GM21723 (cell line): ENCODE data around the gene GLDC.
"Not testable (repeated sequence)": the region's sequence is repeated elsewhere in the genome, so short reads cannot be mapped to it uniquely, and the experiment has no call there.

Experiments
- ATAC-seq: cut with Tn5 transposase; IDR thresholded peaks from one replicate; pipeline ENCODE4 v1.9.1; 2021; ENCODE audit warnings: mild to moderate bottlenecking, moderate library complexity; ENCODE audit not compliant: unreplicated experiment

GLDC gene

DNA sequence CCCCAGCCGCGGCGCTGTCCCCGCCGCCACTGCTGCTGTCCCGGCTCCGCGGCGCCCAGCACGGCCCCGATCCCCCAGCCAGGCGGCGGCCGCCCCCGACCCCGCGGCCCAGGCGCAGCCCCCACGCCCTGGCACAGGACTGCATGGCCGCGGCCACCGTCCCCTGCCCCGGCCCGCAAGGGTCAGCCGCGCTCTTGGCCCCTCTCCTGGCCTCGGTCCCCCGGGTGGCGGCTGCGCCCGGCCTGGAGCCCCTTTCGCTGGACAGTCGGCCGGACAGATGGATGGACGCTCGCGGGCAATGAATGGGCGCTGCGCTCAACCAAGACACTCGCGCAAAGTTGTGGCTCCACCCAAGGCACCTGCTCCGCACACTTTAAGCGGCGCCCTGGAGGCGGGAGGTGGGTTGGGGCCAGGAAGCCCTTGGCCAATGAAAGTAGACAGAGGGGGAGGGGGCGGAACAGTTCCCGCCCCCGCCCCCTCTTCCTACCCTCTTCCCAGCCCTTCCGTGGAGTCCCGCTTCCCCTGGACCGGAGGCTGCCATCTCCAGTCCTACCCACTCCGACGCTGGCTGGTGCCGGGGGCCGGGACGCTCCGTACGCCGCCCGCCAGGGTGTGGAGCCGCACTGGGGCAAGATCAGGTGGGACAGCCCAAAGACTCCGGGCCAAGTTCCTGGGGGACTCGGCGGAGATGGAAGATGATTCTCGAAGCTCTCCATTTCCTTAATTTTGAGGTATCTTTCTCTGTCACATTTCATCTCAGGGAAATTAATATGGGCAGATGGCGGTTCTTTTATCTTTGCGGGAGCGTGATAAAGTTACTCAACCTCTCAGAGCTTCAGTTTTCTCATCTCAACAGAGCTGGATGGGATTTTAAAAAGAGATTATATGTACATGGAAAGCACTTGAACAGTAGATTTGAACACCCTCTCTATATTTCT lies at the start of gene GLDC:
Gene GLDC (minus strand): TSS at position 375 of the 938 bp plus-strand sequence. CDS start 230 bp downstream, at position 145.
- ATAC-seq = peak; percentile 97

DNA sequence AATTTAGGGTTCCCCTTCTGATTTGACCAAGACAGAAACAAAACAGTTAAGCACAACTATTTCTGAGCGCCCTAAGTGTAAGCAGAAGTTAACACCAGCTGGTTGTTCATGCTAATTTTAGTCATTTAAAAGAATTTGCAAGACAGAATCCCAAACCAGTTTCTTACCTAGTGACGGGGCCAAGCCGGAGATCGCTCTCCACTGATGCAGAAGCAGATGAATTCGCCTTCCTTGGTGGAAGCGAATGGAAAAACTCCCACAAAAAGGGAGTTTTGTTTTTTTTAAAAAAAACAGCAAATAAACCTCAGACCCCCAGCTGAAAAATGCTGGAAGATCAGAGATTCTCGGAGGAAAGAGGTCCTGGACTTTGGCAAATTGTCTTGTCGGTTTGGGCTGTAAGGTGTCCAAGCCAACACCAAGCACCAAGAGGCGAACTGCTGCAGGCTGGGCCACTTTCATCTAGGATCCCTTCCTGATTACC lies 47.4 kb upstream of the GLDC start:
- ATAC-seq = peak; percentile 45

DNA sequence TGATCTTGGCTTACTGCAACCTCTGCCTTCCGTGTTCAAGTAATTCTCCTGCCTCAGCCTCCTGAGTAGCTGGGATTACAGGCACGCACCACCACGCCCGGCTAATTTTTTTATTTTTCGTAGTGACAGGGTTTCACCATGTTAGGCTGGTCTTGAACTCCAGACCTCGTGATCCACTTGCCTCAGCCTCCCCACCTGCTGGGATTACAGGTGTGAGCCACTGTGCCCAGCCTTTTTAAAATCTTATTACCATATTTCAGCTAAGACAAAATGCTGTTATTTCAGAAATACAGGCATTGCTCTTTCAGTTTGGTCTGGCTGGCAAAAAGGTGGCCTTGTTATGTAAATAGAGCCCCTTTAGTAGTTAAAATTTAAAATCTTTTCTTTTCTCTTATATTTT lies 46.9 kb upstream of the GLDC start:
- no peak for ATAC-seq

DNA sequence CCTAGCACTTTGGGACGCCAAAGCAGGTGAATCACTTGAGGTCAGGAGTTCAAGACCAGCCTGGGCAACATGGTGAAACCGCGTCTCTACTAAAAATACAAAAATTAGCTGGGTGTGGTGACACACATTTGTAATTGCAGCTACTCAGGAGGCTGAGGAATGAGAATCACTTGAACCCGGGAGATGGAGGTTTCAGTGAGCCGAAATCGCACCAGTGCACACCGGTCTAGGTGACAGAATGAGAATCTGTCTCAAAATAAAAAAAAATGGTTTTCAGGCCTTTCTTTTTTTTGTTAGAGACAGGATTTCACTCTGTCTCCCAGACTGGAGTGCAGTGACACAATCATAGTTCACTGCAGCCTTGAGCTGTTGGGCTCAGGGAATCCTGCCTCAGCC lies 45.1 kb upstream of the GLDC start:
- ATAC-seq = not testable (repeated sequence)

DNA sequence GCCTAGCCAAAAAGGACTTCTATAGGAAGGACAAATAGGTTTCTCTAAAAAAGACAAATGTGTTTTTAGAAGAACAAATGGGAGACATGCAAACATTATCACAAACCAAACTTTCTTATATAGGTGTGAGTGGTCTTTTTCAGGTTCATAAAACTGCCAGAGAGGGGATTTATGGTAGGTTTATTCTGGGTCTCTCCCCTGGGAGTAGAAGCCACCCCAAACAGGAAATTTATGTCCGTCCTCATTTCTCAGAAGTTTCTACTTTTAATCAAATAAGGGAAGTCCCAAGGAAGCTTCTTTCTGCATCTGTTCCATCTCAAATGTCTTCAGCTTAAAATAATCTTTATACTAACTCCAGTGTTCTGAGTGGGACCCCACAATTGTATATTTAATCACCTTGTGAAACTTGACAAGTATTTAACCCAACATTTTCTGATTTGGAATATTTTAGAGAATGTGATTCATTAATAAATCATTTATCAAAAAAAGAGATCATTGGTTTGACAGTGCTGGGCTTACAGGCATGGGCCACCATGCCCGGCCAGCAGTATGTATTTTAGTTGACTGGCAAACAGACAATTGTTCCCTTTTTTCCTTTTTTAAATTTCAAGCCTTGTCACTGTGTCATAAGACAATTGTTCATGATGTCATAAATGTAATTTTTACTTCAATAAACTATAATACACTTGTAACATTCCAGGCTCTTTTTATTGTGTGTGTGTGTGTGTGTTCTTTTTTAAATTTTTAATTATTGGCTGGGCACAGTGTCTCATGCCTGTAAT lies 44.6 kb upstream of the GLDC start:
- peak; percentile 38 for ATAC-seq

DNA sequence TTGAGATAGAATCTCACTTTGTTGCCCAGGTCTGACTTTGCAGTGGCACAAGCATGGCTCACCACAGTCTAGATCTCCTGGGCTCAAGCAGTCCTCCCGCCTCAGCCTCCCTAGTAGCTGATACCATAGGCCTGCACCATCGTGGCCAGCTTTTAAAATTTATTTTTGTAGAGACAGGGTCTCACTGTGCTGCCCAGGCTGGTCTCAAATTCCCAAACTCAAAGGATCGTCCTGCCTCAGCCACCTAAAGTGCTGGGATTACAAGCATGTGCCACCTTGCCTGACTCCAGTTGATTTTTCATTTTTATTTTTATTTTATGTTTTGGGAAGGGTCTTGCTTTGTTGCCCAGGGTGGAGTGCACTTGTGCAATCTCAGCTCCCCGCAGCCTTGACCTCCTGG lies 41.7 kb upstream of the GLDC start:
- ATAC-seq = no peak

DNA sequence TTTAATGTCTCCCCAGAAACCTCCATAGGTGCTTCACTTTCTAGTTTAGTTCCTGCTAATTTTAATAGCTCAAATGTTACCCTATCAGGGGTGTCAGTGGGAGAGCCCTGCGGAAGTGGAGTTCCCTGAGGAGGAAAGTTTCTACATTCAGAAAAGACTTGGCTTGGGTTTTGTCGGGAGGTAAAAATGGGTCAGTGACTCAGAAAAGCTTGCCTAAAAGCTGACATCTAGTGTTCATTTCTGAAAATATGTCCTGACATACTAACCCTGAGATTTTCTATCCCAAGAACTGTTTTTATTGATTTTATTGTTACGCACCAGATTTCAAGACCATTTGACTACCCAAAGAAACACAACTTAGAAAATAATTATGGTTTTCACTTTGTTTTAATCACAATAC lies 40.9 kb upstream of the GLDC start:
- no peak for ATAC-seq

DNA sequence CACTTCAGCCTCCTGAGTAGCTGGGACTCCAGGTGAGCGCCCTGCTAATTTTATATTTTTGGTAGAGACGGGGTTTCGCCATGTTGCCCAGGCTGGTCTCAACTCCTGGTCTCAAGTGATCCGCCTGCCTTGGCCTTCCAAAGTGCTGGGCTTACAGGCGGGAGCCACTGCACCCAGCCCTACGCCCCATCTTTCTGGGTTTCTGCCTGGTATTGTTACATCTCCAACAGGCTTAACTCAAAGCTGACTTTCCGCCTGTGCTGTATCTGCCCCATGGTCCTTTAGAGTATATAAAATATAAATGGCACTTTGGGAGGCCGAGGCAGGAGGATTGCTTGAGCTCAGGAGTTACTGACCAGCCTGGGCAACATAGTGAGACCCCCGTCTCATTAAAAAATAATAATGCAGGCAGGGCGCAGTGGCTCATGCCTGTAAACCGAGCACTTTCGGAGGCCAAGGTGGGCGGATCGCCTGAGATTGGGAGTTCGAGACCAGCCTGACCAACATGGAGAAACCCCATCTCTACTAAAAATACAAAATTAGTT lies 36.5 kb upstream of the GLDC start:
- ATAC-seq = no peak

DNA sequence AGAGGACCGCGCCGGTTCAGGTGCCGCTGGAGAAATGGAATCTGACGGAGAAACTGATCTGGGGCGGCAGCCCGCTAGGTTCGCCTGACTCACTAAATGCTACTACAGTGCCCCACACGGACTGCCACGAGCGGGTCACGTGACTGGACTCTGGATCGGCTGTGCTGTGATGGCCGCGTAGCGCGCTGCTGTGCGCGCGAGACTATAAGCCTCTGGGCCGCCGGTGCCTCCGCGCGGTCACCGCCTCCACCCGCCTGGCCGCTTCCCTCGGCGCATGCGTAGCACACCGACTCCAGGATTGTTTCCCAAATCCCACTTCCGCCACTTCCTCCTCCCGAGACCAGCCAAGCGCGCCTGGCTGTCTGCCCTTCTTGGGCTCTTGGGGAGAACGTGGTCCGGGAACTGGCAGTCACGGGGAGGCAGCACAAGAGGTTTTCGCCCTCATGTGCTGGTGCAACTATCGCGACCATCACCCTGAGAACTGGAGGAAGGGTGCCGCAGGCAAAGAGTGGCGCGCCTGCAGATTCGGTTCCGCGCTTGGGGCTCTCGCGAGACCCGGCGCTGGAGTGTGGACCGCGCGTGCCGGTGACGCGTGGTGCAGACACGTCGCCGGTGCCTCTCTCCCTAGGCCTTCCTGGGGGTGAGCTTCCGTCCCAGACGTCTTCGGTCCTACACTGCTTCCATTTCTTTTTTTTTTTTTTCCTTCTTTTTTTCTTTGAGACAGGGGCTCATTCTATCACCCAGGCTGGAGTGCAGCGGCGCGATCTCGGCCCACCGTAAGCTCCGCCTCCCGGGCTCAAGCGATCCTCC lies 35.8 kb upstream of the GLDC start:
- peak; percentile 67 for ATAC-seq

DNA sequence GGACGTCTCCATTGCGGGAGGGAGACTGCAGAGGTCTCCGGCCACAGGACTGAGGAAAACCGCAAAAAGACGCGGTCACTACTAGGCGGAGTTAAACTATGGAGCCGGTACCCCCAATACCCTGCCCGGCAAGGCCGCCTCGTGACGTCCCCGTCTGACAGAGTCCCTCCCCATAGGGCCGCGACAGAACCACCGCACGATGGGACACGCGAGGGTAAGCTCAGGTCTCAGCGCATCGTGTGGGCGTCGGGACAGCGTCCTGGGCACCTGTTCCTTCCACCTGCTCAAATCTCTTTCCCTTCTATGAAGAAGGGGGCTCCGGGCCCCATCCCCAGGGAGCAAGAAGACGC lies 35.2 kb upstream of the GLDC start:
- peak; percentile 20 for ATAC-seq

DNA sequence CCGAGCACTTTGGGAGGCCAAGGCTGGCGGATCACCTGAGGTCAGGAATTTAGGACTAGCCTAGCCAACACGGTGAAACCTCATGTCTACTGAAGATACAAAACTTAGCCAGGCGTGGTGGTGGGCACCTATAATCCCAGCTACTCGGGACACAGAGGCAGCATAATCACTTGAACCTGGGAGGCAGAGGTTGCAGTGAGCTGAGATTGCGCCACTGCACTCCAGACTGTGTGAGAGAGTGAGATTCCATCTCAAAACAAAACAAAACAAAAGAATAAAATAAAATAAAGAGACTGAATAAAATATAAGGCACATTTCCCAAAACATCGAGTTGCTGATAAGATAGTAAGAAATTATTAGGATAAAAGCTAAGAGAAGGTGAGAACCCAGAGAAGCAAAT lies 32.3 kb upstream of the GLDC start:
- ATAC-seq = no peak

DNA sequence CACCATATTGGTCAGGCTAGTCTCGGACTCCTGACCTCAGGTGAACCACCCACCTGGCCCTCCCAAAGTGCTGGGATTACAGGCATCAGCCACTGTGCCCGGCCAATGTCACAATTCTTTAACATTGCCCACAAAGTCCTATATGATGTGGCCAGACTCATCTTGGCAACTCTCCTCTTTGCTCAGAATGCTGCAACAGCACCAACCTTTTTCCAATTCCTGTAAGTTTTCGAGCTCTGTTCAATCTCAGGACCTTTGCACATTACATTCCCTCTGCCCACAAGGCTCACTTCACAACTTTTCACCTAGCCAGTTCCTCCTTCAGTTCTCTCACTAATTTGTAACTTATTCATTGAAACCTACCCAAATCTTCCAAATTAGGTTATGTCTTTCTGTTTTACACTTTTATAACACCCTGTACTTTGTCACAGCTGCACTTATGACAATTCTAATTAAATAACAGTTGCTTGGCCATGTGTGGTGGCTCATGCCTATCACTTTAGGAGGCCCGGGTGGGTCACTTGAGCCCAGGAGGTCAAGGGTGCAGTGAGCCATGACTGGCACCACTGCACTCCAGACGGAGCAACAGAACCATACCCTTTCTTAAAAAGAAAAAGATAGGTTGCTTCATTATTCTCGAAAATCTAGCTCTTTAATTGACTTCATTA lies 30.9 kb upstream of the GLDC start:
- no peak for ATAC-seq

DNA sequence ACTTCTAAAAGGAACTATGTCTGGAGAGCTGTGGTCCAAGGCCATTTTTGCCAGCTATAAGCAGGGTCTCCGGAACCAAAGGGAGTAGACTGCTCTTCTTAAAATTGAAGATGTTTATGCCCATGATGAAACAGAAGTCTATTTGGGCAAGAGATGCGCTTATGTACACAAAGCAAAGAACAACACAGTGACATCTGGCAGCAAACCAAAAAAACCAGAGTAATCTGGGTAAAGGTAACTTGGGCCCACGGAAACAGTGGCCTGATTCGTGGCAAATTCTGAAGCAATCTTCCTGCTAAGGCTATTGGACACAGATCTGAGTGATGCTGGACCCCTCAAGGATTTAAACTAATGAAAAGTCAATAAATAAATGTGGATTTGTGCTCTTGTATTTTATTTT lies 29.7 kb upstream of the GLDC start:
- no peak for ATAC-seq

DNA sequence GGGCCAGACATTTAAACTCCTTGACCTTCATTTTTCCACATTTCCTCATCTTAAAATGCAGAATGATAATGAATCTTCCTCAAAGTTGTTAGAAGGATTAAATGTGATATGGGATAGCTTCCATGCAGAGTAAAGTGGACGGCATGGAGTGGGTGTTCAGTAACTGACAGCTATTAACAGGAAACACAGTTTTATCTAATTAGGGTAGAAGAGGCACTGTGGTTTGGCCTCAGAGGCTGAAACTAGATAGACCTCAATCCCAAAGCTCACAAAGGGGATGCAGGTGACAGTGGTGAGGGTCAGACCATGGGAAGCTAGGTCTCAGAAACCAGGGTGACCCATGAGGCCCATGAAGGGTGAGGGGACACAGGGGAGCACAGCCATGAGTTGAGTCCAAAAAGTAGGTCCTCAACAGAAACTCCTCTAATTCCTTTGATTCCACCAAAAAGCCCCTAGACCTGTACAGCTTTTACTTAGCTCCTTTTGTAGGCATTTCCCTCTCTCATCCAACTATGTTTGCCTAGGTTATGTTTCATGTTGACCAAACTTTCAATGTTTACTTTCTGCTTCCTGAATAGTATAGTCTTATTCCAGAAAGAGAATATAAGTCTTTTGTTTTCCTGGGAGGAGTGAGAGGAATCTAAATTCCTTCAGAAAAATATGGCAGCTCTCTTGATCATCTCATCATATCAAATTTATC lies 27.9 kb upstream of the GLDC start:
- ATAC-seq = no peak

DNA sequence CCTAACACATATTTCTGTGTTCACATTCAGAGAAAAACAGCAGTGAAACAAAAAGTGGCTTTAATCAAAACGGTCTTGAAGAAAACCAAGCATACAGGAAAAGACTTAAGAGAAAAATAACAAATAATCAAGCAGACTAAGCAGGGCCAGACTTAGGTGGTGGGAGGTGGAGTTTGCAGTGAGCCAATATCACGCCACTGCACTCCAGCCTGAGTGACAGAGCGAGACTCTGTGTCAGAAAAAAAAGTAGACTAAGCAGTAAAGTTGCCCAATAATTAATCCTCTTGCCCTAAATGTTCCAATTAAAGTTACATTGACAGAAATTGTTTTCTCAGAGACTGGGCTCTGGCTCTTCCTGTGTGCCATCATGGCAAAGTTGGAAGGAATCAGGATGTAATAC lies 26.6 kb upstream of the GLDC start:
- no peak for ATAC-seq

DNA sequence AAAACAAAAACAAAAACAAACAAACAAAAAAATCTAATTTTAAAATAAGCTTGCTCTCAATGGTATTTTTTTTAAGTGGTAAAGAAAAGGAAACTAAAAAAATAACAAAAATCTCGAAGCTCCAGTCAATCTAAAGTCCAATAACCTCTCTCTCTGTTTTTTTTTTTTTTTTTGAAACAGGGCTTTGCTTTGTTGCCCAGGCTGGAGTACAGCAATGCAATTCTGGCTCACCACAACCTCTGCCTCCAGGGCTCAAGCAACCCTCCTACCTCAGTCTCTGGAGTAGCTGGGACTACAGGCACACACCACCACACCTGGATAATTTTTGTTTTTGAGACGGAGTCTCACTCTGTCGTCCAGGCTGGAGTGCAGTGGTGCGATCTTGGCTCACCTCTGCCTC lies 25.9 kb upstream of the GLDC start:
- ATAC-seq = no peak

DNA sequence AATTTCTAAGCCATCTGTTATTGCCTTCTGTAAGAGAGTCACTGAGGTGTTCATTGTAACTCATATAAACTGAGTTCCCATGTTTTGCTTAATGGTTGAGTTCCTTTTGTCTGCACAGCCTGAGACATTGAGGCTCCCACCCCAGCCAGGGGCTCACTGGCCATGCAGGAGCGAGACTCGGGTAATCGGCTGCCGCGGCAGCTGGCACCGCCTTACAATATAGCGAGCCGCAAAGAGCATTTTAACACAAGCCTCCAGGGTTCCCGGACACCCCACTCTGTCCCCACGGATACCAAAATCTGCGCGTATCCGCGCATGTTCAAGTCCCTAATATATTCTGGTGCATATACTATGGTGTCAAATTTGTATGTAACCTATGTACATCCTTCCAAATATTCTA lies 24.4 kb upstream of the GLDC start:
- ATAC-seq = no peak

DNA sequence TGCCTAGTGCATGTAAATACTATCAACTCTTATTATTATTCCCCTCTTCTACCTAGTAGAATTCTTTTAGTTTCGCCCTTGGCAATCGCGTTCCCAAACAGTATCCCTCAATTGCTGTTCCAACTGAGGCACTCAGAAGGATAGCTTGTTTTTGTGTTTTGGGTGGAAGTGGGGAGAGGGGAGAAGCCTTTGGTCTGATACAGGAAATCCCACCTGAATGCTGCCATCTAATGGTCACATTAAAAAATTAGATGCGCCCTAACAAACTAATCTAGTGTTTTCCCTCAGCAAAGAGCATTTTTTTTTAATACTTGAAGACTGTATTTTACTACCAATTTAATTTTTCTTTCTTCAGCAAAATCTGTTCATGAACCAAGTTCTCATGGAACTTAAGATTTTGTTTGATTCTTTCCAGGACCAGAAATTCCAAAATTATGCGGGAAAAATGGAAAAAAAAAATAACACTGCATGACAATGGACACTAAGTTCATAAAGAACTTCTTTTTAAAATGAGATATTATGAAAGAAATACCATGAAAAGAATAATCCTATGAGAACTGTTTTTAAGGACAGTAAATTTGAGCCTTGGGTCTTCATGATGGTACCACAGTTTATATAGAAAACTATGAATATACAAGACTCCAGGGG lies 22.2 kb upstream of the GLDC start:
- no peak for ATAC-seq

DNA sequence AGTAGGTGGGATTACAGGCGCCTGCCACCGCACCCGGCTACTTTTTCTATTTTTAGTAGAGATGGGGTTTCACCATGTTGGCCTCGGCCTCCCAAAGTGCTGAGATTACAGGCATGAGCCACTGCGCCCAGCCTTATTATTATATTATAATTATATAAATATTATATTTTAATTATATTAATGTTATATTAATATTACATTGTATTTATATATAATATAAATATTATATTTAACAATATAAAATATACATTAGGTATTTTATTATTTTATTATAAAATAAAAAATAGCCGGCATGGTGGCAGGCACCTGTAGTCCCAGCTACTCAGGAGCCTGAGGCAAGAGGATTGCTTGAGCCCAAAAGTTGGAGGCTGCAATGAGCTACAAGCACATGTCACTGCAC lies 21.6 kb upstream of the GLDC start:
- no peak for ATAC-seq
